ENCODE measurements around the gene CRACDL. TPM values are rescaled to one million over a fixed set of nuclear protein-coding genes. Genes with fewer than 3 reads are reported as not detected.

Gene CRACDL
- total RNA-seq, 1 donor from 2014 or later, result 3.0 TPM

GRCh38 chr2:98908931-98909316, 27.1 kb downstream of the CRACDL start:
- Histone ChIP-seq H3K9me3 (replicated peaks) (no peaks in the 10 kb centered on the region), H3K27ac (replicated peaks) (no peak overlapping the region), H3K4me3 (no peak overlapping the region), H3K4me1 (peaks cover 19% of the 10 kb centered on the region), H3K27me3 (ENCODE audit: low read depth) (peaks cover 36% of the 10 kb centered on the region), H3K36me3 (no peaks in the 10 kb centered on the region)
- intact Hi-C loops (cut with micrococcal nuclease), result no loop called here
- TF ChIP-seq, protein P1, sequence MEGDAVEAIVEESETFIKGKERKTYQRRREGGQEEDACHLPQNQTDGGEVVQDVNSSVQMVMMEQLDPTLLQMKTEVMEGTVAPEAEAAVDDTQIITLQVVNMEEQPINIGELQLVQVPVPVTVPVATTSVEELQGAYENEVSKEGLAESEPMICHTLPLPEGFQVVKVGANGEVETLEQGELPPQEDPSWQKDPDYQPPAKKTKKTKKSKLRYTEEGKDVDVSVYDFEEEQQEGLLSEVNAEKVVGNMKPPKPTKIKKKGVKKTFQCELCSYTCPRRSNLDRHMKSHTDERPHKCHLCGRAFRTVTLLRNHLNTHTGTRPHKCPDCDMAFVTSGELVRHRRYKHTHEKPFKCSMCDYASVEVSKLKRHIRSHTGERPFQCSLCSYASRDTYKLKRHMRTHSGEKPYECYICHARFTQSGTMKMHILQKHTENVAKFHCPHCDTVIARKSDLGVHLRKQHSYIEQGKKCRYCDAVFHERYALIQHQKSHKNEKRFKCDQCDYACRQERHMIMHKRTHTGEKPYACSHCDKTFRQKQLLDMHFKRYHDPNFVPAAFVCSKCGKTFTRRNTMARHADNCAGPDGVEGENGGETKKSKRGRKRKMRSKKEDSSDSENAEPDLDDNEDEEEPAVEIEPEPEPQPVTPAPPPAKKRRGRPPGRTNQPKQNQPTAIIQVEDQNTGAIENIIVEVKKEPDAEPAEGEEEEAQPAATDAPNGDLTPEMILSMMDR (IDR thresholded peaks at IDR 0.05; ENCODE audit: borderline replicate concordance), result no peak
- DNase-seq, result no peak

- Histone ChIP-seq H3K4me3 (no peak overlapping the region), H3K4me1 (peaks cover 19% of the 10 kb centered on the region), H3K27ac (replicated peaks) (no peak overlapping the region), H3K36me3 (no peaks in the 10 kb centered on the region), H3K9me3 (replicated peaks) (no peaks in the 10 kb centered on the region), H3K27me3 (ENCODE audit: low read depth) (peaks cover 30% of the 10 kb centered on the region)
- DNase-seq, result no peak
- TF ChIP-seq, protein P1 (IDR thresholded peaks at IDR 0.05; ENCODE audit: borderline replicate concordance), result no peak
- intact Hi-C loops (cut with micrococcal nuclease), result no loop called here
Measured at GRCh38 chr2:98907966-98908905, 27.8 kb downstream of the CRACDL start.

- Histone ChIP-seq H3K4me3 (no peak overlapping the region), H3K36me3 (no peaks in the 10 kb centered on the region), H3K27me3 (ENCODE audit: low read depth) (peaks cover 24% of the 10 kb centered on the region), H3K4me1 (peaks cover 15% of the 10 kb centered on the region), H3K27ac (replicated peaks) (no peak overlapping the region), H3K9me3 (replicated peaks) (no peaks in the 10 kb centered on the region)
- intact Hi-C loops (cut with micrococcal nuclease), result no loop called here
- TF ChIP-seq, protein P1 (IDR thresholded peaks at IDR 0.05; ENCODE audit: borderline replicate concordance), result no peak
- DNase-seq, result no peak
Measured at GRCh38 chr2:98907385-98907784, 28.6 kb downstream of the CRACDL start.

DNA sequence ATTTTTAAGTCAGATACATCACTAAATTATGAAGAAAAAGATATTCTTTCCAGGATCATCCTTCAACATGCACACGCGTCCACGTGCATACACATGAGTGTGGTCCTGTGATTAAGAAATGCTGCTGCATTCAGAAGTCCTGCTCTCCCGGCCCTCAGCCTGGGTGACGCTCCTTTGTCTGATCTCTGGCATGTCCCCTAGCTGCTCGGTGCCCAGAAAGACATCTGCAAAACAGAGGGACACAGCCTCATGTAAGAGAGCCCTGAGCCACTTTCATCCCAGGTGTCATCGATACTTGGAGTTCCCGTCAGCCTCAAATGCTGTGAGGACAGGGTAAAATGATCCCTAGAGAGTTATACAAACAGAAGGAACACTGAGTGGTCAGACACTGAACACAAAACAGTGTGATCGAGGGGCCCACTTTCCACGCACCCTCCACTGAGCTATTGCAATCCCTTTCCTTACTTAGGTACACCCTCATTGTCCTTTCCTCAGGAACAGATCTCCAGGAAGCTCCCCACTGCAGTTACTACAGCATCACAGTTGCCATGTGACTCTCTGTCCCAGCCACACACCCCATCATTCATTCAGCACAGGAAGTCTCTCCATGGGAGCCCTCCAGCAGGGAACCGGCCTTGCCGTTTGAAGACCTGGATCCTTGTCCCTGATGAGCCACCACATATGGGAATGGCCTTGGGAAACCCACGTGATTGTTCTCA, 32.1 kb downstream of the CRACDL start:
- no peak overlapping the region for H3K27ac ChIP-seq (replicated peaks)
- intact Hi-C loops (cut with micrococcal nuclease), result no loop called here
- no peak overlapping the region for H3K4me3 ChIP-seq
- H3K4me1 ChIP-seq, result peaks cover under 1% of the 10 kb centered on the region
- peaks cover 20% of the 10 kb centered on the region for H3K27me3 ChIP-seq (ENCODE audit: low read depth)
- no peak for DNase-seq
- TF ChIP-seq, protein P1 (IDR thresholded peaks at IDR 0.05; ENCODE audit: borderline replicate concordance), result no peak
- no peaks in the 10 kb centered on the region for H3K36me3 ChIP-seq
- H3K9me3 ChIP-seq (replicated peaks), result no peaks in the 10 kb centered on the region

- Histone ChIP-seq H3K27ac (replicated peaks) (no peak overlapping the region), H3K4me3 (no peak overlapping the region), H3K9me3 (replicated peaks) (no peaks in the 10 kb centered on the region), H3K4me1 (no peaks in the 10 kb centered on the region), H3K27me3 (ENCODE audit: low read depth) (peaks cover 17% of the 10 kb centered on the region), H3K36me3 (no peaks in the 10 kb centered on the region)
- intact Hi-C loops (cut with micrococcal nuclease), result no loop called here
- DNase-seq, result no peak
- TF ChIP-seq, protein P1 (IDR thresholded peaks at IDR 0.05; ENCODE audit: borderline replicate concordance), result no peak
Measured at GRCh38 chr2:98903064-98903355, 33.0 kb downstream of the CRACDL start.
